Body of pancreas (tissue), 4 donors: ENCODE measurements around the gene ZNF263.

Experiments
- POLR2A ChIP-seq, 3 donors: fragments of 450-650 bp; IDR thresholded peaks; one replicate each; pipeline ENCODE4 v1.6.1; 2016; ENCODE audit warnings: antibody characterized with exemption in 3 of 3, mild to moderate bottlenecking in 2 of 3
- TF ChIP-seq, protein P1 (sequence below), 7 experiments: fragments of 450-650 bp in 4 of 7; fragments of 200-600 bp in 3 of 7; sonication (generic) in 3 of 7; IDR thresholded peaks; one replicate each; pipeline ENCODE4 v1.5.1; 2016 to 2019; ENCODE audit warnings: antibody characterized with exemption in 7 of 7

GRCh38 chr16:3311496-3311895, 28.2 kb downstream of the ZNF263 start:
- TF ChIP-seq, protein P1, sequence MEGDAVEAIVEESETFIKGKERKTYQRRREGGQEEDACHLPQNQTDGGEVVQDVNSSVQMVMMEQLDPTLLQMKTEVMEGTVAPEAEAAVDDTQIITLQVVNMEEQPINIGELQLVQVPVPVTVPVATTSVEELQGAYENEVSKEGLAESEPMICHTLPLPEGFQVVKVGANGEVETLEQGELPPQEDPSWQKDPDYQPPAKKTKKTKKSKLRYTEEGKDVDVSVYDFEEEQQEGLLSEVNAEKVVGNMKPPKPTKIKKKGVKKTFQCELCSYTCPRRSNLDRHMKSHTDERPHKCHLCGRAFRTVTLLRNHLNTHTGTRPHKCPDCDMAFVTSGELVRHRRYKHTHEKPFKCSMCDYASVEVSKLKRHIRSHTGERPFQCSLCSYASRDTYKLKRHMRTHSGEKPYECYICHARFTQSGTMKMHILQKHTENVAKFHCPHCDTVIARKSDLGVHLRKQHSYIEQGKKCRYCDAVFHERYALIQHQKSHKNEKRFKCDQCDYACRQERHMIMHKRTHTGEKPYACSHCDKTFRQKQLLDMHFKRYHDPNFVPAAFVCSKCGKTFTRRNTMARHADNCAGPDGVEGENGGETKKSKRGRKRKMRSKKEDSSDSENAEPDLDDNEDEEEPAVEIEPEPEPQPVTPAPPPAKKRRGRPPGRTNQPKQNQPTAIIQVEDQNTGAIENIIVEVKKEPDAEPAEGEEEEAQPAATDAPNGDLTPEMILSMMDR (IDR thresholded peaks at IDR 0.05), result no peak
- TF ChIP-seq POLR2A (IDR thresholded peaks at IDR 0.05), result no peak
